SK-N-SH treated with all-trans-retinoic acid at 6 μM for 48 hours (cell line): ENCODE results near the gene LUC7L3.

Experiments
- ATAC-seq: fragments of 200-7000 bp; cut with Tn5 transposase; 3 replicates; pipeline ENCODE4 v1.9.1; 2020; ENCODE audit warnings: mild to moderate bottlenecking, moderate library complexity
- ARNTL ChIP-seq: fragments of 450-650 bp; formaldehyde crosslinking; IDR thresholded peaks from 2 replicates; pipeline ENCODE4 v1.5.0; 2020; ENCODE audit warnings: low read depth, mild to moderate bottlenecking, moderate library complexity, borderline replicate concordance
- BACH2 ChIP-seq: fragments of 250-450 bp; sonication (Bioruptor Pico); IDR thresholded peaks from 2 replicates; pipeline ENCODE4 v1.9.0; 2021; ENCODE audit warnings: mild to moderate bottlenecking, borderline replicate concordance
- ESRRG ChIP-seq: fragments of 250-450 bp; sonication (Bioruptor Pico); IDR thresholded peaks from 2 replicates; pipeline ENCODE4 v1.6.1; 2021; ENCODE audit warnings: mild to moderate bottlenecking
- GLIS3 ChIP-seq: fragments of 250-450 bp; sonication (Bioruptor Pico); IDR thresholded peaks from 2 replicates; pipeline ENCODE4 v1.5.0; 2020; ENCODE audit warnings: mild to moderate bottlenecking, moderate library complexity
- ISL1 ChIP-seq: fragments of 250-450 bp; sonication (Bioruptor Pico); IDR thresholded peaks from 2 replicates; pipeline ENCODE4 v2.1.2; 2022; ENCODE audit warnings: mild to moderate bottlenecking, moderate library complexity
- OSR1 ChIP-seq: fragments of 250-450 bp; sonication (Bioruptor Pico); IDR thresholded peaks from 2 replicates; pipeline ENCODE4 v1.8.0; 2022; ENCODE audit warnings: moderate library complexity, mild to moderate bottlenecking, inconsistent platforms
- PPARA ChIP-seq: fragments of 250-450 bp; sonication (Bioruptor Pico); IDR thresholded peaks from 2 replicates; pipeline ENCODE4 v1.5.0; 2020; ENCODE audit warnings: mild to moderate bottlenecking, borderline replicate concordance
- RARB ChIP-seq: fragments of 250-450 bp; sonication (Bioruptor Pico); IDR thresholded peaks from 2 replicates; pipeline ENCODE4 v1.8.0; 2021; ENCODE audit warnings: mild to moderate bottlenecking, moderate library complexity
- SNAI2 ChIP-seq: fragments of 250-450 bp; sonication (Bioruptor Pico); IDR thresholded peaks from 2 replicates; pipeline ENCODE4 v1.5.0; 2020; ENCODE audit warnings: mild to moderate bottlenecking, moderate library complexity
- TCF4 ChIP-seq: fragments of 250-450 bp; sonication (Bioruptor Pico); IDR thresholded peaks from 2 replicates; pipeline ENCODE4 v1.8.0; 2021; ENCODE audit warnings: mild to moderate bottlenecking, moderate library complexity, borderline replicate concordance
- TOX ChIP-seq: fragments of 250-450 bp; sonication (Bioruptor Pico); IDR thresholded peaks from 2 replicates; pipeline ENCODE4 v1.8.0; 2021; ENCODE audit warnings: mild to moderate bottlenecking, moderate library complexity, borderline replicate concordance
- ZC3H10 ChIP-seq: fragments of 250-450 bp; sonication (Bioruptor Pico); IDR thresholded peaks from 2 replicates; pipeline ENCODE4 v1.5.1; 2021; ENCODE audit warnings: mild to moderate bottlenecking, moderate library complexity
- ZFP3 ChIP-seq: fragments of 250-450 bp; sonication (Bioruptor Pico); IDR thresholded peaks from 2 replicates; pipeline ENCODE4 v1.5.0; 2020; ENCODE audit warnings: mild to moderate bottlenecking, moderate library complexity
- ZFP30 ChIP-seq: fragments of 450-650 bp; formaldehyde crosslinking; IDR thresholded peaks from 2 replicates; pipeline ENCODE4 v1.5.0; 2022; ENCODE audit warnings: mild to moderate bottlenecking, moderate library complexity
- ZNF565 ChIP-seq: fragments of 450-650 bp; formaldehyde crosslinking; conservative IDR thresholded peaks from 2 replicates; pipeline ENCODE4 v1.5.0; 2020; ENCODE audit warnings: low read depth, mild to moderate bottlenecking, moderate library complexity
- ZNF70 ChIP-seq: fragments of 450-650 bp; formaldehyde crosslinking; IDR thresholded peaks from 2 replicates; pipeline ENCODE4 v1.5.0; 2020; ENCODE audit warnings: mild to moderate bottlenecking, moderate library complexity
- ZNF8 ChIP-seq: fragments of 450-650 bp; formaldehyde crosslinking; IDR thresholded peaks from 2 replicates; pipeline ENCODE4 v1.5.0; 2020; ENCODE audit warnings: mild to moderate bottlenecking, moderate library complexity
- TF ChIP-seq, protein P1 (sequence below): fragments of 250-450 bp; sonication (Bioruptor Pico); IDR thresholded peaks from 2 replicates; pipeline ENCODE4 v1.8.0; 2021; ENCODE audit warnings: low read depth, mild to moderate bottlenecking, moderate library complexity, borderline replicate concordance
- TF ChIP-seq, protein P2 (sequence below): fragments of 250-450 bp; sonication (Bioruptor Pico); IDR thresholded peaks from 2 replicates; pipeline ENCODE4 v1.5.1; 2021; ENCODE audit warnings: mild to moderate bottlenecking, moderate library complexity
- TF ChIP-seq, protein P3 (sequence below): fragments of 250-450 bp; sonication (Bioruptor Pico); IDR thresholded peaks from 2 replicates; pipeline ENCODE4 v1.5.1; 2020; ENCODE audit warnings: low read depth, mild to moderate bottlenecking, moderate library complexity
- TF ChIP-seq, protein P4 (sequence below): fragments of 250-450 bp; sonication (Bioruptor Pico); IDR thresholded peaks from 2 replicates; pipeline ENCODE4 v1.5.0; 2020; ENCODE audit warnings: mild to moderate bottlenecking, moderate library complexity

LUC7L3 gene

DNA sequence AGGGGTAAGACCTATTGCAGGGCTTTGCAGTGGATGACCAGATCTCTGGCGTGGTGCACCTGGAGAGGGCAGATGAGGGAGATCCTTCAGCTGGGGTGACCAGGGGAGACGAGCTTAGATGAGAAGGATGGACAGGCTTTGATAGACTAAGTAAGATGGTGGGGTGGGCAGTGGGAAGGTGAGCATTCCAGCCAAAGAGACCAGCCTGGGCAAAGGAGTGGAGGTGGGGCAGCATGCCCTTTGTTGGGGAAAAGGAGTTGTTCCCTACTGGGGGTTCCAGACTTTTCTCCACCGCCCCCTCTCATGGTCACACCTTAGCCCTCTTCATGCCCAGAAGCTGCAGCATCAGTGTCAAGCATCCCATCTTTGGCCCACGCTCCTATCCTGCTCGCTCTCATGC is 39.3 kb upstream of the LUC7L3 start:
- TF ChIP-seq, protein P1, sequence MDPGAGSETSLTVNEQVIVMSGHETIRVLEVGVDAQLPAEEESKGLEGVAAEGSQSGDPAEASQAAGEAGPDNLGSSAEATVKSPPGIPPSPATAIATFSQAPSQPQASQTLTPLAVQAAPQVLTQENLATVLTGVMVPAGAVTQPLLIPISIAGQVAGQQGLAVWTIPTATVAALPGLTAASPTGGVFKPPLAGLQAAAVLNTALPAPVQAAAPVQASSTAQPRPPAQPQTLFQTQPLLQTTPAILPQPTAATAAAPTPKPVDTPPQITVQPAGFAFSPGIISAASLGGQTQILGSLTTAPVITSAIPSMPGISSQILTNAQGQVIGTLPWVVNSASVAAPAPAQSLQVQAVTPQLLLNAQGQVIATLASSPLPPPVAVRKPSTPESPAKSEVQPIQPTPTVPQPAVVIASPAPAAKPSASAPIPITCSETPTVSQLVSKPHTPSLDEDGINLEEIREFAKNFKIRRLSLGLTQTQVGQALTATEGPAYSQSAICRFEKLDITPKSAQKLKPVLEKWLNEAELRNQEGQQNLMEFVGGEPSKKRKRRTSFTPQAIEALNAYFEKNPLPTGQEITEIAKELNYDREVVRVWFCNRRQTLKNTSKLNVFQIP = no peak
- TF ChIP-seq ESRRG (no peak), ARNTL (CRISPR knock-in tag) (no peak), ZNF70 (CRISPR knock-in tag) (no peak), ZNF565 (CRISPR knock-in tag) (no peak), SNAI2 (CRISPR knock-in tag) (no peak), OSR1 (CRISPR knock-in tag) (no peak), BACH2 (CRISPR knock-in tag) (no peak), ISL1 (CRISPR knock-in tag) (no peak), PPARA (CRISPR knock-in tag) (no peak), ZC3H10 (CRISPR knock-in tag) (no peak)
- TF ChIP-seq, protein P2, sequence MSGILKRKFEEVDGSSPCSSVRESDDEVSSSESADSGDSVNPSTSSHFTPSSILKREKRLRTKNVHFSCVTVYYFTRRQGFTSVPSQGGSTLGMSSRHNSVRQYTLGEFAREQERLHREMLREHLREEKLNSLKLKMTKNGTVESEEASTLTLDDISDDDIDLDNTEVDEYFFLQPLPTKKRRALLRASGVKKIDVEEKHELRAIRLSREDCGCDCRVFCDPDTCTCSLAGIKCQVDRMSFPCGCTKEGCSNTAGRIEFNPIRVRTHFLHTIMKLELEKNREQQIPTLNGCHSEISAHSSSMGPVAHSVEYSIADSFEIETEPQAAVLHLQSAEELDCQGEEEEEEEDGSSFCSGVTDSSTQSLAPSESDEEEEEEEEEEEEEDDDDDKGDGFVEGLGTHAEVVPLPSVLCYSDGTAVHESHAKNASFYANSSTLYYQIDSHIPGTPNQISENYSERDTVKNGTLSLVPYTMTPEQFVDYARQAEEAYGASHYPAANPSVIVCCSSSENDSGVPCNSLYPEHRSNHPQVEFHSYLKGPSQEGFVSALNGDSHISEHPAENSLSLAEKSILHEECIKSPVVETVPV (CRISPR knock-in tag) = no peak
- TF ChIP-seq, protein P3, sequence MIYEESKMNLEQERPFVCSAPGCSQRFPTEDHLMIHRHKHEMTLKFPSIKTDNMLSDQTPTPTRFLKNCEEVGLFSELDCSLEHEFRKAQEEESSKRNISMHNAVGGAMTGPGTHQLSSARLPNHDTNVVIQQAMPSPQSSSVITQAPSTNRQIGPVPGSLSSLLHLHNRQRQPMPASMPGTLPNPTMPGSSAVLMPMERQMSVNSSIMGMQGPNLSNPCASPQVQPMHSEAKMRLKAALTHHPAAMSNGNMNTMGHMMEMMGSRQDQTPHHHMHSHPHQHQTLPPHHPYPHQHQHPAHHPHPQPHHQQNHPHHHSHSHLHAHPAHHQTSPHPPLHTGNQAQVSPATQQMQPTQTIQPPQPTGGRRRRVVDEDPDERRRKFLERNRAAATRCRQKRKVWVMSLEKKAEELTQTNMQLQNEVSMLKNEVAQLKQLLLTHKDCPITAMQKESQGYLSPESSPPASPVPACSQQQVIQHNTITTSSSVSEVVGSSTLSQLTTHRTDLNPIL = no peak
- no peak for ATAC-seq

DNA sequence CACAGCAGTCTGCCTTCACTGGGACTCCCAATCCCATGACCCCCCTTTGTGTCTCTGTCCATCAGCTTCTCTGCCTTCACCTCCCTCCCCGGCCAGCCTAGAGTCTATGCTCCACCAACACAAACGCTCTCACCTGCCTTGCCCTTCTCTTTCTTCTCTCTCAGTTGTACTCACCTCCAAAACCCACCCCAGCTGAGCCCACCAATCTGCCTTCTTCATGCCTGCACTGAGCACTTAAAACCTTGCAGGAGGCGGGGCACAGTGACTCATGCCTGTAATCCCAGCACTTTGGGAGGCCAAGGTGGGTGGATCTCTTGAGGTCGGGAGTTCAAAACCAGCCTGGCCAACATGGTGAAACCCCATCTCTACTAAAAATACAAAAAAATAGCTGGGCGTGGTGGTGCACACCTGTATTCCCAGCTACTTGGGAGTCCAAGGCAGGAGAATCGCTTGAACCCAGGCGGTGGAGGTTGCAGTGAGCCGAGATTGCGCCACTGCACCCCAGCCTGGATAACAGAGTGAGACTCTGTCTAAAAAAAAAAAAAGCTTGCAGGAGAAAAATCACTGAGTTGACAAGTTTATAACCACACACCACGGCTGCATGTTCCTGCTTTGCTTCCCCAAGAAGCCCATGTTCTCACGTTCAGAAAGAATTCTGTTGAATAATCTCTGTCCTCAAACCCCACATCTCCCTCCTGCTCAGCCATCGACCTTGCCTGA is 38.7 kb upstream of the LUC7L3 start:
- ATAC-seq = peak; percentile 8; the same call in 2 of the 3 replicates

DNA sequence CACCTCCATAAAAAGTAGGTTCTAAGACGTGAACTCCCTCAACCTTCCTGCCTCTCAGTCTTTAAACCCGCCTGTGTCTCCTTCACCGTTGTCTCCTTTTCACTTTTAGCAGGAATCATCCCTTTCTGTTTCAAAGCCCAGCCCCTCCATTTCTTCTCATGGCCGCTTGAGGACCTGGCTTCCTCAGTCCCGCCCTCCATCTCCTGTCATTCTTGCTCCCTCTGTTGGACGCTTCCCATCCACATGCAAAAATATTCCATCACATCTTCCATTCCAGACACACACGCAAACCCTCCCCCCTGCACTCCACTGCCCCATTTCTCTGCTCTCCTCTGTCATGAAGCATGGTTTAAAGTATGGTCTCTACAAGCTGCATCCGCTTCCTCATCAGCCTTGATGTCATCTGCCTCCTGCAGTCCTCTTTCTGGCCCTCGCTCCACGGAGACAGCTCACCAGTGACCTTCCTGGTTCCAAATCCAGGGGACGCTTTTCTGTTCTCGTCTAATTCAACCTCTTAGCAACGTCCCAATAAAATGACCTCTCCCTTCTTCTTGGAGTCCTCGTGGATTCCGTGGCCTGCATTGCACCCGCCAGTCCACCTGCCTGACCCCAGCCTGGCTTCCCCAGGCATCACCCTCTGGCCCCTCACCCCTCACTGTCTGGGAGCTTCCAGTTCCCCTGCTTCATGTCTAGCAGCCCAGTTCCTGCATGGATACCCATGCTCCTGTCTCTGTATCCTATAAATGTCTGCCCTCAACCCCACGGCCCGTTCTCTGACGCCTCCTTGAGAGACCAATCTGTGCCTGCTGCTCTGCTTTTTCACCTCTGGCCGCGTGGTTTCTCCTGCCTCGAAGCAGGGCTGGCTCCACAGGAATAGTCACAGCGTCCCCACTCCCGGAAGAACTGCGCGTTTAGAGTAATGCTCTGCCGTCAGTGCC is 37.9 kb upstream of the LUC7L3 start:
- TF ChIP-seq ZFP3 (CRISPR knock-in tag) (no peak), ZNF565 (CRISPR knock-in tag) (no peak), ZC3H10 (CRISPR knock-in tag) (no peak), TOX (CRISPR knock-in tag) (no peak), ZFP30 (CRISPR knock-in tag) (no peak), ESRRG (no peak), SNAI2 (CRISPR knock-in tag) (no peak), RARB (CRISPR knock-in tag) (no peak), OSR1 (CRISPR knock-in tag) (no peak), PPARA (CRISPR knock-in tag) (no peak), TCF4 (CRISPR knock-in tag) (no peak), ZNF8 (CRISPR knock-in tag) (no peak), GLIS3 (no peak), ISL1 (CRISPR knock-in tag) (no peak), ZNF70 (CRISPR knock-in tag) (no peak)
- TF ChIP-seq, protein P4, sequence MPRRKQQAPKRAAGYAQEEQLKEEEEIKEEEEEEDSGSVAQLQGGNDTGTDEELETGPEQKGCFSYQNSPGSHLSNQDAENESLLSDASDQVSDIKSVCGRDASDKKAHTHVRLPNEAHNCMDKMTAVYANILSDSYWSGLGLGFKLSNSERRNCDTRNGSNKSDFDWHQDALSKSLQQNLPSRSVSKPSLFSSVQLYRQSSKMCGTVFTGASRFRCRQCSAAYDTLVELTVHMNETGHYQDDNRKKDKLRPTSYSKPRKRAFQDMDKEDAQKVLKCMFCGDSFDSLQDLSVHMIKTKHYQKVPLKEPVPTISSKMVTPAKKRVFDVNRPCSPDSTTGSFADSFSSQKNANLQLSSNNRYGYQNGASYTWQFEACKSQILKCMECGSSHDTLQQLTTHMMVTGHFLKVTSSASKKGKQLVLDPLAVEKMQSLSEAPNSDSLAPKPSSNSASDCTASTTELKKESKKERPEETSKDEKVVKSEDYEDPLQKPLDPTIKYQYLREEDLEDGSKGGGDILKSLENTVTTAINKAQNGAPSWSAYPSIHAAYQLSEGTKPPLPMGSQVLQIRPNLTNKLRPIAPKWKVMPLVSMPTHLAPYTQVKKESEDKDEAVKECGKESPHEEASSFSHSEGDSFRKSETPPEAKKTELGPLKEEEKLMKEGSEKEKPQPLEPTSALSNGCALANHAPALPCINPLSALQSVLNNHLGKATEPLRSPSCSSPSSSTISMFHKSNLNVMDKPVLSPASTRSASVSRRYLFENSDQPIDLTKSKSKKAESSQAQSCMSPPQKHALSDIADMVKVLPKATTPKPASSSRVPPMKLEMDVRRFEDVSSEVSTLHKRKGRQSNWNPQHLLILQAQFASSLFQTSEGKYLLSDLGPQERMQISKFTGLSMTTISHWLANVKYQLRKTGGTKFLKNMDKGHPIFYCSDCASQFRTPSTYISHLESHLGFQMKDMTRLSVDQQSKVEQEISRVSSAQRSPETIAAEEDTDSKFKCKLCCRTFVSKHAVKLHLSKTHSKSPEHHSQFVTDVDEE (CRISPR knock-in tag) = no peak
- TF ChIP-seq, protein P1 = no peak
- peak; percentile 84 for ATAC-seq
